HG02678 (cell line): ENCODE results near the gene CCDC12.

Source experiments
- ATAC-seq: cut with Tn5 transposase; IDR thresholded peaks from one replicate; pipeline ENCODE4 v1.9.1; 2021; ENCODE audit warnings: mild to moderate bottlenecking, moderate library complexity; ENCODE audit not compliant: unreplicated experiment

CCDC12 gene

GRCh38 chr3:46976326-46977190 lies at the start of gene CCDC12:
CCDC12 (minus strand) TSS chr3:46976745; CDS start chr3:46976732, 13 bp downstream.
- ATAC-seq: peak; percentile 65

DNA sequence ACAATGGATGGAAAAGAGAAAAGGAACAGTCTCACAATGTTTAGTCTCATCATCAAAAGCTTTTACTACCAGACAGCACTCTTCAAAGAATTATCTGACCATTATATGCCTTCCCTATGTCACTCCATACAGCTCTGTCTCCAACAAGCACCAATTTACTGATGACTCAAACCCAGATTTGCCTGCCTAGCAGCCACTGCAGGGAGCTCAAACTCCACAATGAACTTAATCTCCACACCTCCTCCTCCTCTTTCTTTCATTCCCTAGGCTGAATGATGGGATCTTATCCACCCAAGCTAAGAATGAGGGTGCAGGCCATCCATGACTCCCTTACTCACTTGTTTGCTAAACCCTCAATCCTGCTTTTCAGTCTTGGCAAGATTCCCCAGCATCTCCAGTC lies 48.4 kb upstream of the CCDC12 start:
- no peak for ATAC-seq

DNA sequence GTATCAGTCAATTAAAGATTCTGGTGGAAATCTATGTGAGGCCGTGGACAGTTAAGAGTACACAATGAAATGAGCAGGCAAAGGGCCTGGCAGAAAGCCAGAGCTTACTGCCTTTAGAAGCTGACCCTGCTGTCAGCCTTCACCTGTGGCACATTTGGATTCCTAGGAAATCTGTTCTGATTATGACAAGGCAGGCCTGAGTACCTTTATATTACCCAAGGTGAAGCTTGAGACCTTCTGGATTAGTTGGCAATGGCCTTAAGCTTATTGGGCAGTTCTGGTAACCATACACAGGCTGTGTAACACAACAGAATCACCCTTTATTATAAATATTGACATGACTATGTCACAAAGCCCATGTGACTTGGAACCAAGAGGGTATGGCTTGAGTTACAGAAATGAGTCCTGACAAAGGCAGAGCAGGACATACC lies 46.1 kb upstream of the CCDC12 start:
- no peak for ATAC-seq

DNA sequence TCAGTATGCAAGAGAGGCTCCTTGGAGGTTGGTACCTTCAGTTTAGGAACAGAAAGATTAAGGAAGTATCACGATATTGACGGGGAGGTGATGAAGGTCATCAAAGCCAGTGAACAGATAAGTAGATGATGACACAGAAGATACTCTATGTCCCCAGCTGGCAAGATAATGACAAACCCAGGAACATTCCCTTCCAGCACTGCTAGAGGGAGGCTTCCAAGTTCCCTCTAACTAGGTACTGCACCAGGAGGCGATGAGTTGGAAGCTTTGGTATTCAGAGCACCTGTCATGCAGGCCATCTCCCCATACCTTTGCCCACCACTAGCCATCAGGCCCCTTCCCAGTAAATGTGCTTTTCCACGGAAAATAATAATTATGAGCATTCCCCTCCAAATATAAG lies 43.8 kb upstream of the CCDC12 start:
- no peak for ATAC-seq

GRCh38 chr3:47019201-47019600 lies 42.7 kb upstream of the CCDC12 start:
- peak; percentile 54 for ATAC-seq

DNA sequence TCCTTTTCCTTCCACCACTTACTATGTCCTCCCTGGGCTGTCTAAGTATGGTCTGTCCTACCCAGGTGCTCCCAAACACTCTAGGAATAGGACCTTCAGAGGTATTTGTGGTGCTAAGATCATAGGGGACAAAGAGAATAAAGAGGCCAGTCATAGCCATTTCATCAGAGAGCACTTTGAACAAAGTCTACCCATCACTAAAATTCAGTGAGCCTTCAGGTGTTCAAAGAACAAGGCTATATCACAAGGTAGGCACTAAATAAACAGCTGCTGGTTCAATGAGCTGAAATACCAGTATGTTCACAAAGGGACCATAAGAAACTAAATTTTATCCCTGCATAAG lies 41.7 kb upstream of the CCDC12 start:
- no peak for ATAC-seq

GRCh38 chr3:47017504-47018268 lies 41.1 kb upstream of the CCDC12 start:
- no peak for ATAC-seq

DNA sequence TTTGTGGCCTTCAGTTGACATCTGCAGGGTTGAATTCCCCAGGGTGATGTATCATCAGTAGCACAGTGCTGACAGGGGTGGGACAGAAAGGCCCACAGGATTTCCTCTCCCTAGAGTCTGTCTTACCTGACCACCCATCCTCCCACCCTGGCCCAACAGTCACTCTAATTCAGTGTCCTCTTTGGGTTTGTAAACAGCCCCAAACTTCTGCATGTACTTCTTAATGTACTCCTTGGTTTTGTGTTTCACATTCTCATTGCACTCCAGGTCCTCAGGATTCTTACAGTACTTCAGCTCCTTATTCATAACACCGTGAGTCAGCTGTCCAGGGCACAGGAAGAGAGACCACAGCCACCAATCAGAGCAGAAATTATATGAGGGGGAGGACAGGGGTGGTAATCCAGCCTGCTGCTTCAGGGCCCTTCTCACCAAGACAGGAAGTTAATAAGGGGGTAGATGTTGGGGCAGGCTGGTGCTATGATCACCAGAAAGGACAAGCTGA lies 40.4 kb upstream of the CCDC12 start:
- peak; percentile 51 for ATAC-seq

DNA sequence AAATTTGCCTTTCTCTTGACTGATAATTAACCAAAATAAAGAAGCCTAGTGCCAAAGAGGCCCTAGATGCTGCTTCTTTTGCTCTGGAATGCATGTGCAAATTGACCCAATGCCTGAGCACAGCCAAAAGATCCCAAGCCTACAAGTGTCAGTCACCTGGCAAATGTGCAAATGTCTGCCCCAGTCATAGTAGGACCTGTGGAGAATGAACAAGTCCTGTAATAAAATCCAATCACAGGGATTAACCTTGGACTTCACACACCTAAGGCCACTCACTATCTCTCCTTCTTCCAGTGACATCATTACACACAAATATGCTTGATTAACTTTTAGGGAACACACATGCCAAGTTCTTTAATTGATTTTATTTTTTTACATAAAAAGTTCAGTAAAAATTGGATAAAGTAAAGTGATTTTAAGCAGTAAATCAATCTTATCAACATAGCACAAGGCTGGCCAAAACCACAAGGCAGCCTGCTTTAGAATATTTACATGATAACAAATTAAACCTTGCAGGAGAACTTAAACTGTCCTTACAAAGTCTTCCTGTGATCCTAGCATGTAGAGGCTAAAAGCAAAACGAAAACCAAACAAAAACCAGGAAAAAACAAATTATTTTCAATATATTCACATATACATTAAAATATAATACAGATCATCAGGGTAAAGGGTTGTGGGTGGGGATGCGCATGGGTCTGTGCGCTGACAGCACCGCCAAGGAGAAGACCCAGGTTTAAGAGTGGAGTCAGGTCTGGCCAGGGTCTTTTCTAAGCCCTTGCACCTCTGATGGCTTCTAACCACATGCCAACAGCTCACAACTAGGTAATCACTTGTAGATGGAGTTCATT lies 39.8 kb upstream of the CCDC12 start:
- no peak for ATAC-seq

DNA sequence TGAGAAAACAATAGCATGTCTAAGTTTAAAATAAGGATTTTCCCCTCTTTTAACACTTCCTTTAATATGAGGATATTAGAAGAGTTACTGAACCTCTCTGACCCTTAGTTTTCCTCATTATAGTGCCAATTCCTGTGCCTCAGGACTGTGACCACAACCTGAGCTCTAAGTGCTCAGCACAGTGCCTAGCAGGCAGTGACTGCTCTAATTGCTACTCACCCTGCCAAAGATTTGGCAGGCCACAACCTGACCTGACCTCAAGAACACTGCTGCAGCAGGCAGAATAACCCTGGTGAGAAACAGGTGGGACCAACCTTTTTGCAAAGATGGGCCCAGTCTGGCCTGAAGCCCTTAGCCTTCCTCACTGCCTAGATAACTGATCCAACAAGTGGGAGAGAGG lies 38.6 kb upstream of the CCDC12 start:
- no peak for ATAC-seq

- no peak for ATAC-seq
These were observed 37.5 kb upstream of the CCDC12 start for GRCh38 chr3:47014036-47014435.

GRCh38 chr3:47013231-47013630 lies 36.7 kb upstream of the CCDC12 start:
- no peak for ATAC-seq

DNA sequence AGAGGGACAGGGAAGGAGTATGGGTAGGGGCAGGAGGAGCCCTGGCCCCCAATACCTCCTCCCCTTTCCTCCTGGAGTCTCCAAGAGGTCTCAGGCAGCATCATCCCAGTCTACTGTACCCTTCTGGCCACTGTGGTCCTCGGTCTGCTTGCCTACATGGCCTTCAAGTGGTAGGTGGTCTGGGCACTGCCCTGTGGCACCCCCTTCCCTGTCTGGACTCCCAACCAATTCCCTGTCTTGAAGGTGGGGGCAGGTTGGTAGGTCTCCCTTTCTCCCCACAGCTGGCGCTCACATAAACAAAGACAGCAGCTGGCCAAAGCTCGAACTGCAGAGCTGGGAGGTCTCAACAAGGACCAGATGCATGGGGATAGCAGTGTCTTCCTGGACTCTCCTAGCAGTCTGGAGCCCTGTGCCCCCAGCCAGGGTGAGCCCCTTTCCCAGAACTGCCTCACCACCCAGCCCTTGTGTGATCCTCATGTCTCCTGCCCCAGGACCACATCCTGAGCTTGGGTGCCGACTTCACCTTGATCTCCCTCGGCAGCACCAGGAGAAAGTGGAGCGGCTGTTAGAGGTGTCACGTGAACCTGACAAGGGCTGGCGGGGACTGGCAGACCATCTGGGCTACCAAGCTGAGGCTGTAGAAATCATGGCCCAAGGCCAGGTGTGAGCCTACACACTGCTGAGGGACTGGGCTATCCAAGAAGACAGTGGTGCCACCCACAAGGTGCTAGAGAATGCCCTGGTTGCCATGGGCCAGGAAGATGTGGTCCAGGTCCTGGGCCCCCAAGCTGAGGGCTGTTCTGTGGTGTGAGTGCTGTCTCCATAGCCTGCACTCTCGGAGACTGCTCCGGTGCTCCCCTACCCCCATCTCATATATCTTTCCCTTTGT lies 36.0 kb upstream of the CCDC12 start:
- no peak for ATAC-seq

DNA sequence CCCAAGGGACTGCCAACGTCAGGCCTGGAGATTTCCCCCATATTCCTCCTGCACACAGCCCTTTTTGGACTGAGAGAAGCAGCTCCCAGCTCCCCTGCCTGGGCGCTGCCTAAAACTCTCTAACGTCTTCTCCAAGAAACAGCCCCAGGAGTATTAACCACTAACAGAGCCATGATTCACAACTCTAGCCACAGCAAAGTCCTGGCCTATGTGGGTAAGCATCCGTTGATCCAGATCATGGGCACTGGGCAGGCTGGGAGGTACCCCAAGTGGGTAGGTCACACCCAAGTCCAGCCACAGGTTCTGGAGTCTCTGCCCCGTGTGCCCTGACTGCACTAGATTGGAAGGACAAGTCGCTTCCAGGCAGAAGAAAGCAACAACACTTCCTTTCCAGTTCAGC lies 34.8 kb upstream of the CCDC12 start:
- ATAC-seq: no peak

DNA sequence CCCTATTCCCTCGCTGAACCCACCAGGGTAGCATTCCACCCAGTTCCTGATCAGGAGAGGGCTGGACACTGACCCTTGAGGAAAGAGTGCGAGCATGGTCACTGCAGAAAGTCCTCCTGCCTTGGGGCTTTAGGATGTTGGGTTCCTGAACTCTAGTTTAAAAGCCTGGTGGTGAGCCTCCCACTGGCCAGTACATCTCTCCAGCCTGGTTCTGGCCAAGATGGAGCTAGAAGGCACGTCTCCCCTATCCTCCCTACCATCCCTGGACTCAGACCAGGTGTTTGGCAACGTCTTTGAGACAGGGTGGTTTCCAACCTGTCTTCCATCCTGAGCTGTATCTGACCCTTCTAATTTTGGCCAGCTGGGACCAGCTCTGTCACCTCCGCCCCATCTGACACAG lies 34.4 kb upstream of the CCDC12 start:
- ATAC-seq: no peak

DNA sequence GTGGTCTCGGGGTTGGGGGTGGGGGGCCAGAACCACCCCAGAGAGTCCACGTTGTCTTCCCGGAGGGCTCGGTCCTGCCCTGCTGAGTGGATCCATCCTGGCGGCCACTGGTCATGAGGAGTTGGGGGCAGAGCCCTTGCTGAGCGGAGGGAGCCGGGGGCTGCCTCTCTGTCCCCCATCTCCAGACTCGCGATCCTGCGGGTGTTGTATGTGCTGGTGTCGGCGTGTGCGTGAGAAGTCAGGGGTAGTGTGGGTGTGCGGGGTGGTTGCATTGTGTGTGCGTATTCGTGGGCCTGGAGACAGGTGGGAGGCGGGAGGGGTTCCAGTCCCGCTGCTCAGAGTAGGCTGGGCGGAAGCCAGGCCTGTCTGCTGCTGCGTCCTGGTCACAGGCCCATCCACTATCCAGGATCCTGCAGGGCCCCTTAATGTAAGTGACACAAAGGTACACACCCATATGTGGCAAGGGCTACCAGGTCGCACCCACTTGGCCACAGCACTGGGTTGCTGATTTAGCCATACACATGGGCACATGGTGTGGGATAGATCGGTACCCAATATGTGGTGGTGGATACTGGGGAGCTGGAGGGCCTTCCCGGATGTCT lies 33.7 kb upstream of the CCDC12 start:
- no peak for ATAC-seq

GRCh38 chr3:47009225-47010110 lies 32.9 kb upstream of the CCDC12 start:
- ATAC-seq: peak; percentile 95

DNA sequence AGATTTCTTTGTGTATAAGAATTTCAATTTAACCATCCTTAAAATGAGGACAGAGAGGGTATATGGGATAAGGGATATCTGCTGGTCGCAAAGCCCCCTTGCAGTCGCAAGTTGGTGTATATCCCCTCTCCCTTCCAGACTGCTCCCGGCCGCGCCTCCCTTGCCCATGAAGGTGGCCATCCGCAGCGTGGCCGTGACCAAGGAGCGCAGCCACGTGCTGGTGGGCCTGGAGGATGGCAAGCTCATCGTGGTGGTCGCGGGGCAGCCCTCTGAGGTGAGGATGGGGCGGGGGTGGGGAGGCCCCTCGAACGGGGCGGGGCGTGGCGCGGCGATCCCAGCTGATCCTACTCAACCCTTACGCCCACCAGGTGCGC lies 32.3 kb upstream of the CCDC12 start:
- ATAC-seq: no peak
